Osteoblast (primary cell): ENCODE data around the gene HRK. TPM values are rescaled to one million over a fixed set of nuclear protein-coding genes. Genes with fewer than 3 reads are reported as not detected.
"Not testable (repeated sequence)": the region's sequence is repeated elsewhere in the genome, so short reads cannot be mapped to it uniquely, and the experiment has no call there.

Experiments used
- DNase-seq: peaks from one replicate; pipeline ENCODE4 v3.0.0; 2011; ENCODE audit warnings: low spot score, mixed read lengths; ENCODE audit not compliant: insufficient read length; ENCODE audit errors: missing footprints
- H2AFZ ChIP-seq: 2 replicates; pipeline ENCODE4 v1.6.0; 2011; ENCODE audit warnings: mild to moderate bottlenecking, low read length
- H3K27ac ChIP-seq: 2 replicates; pipeline ENCODE4 v1.5.1; 2011; ENCODE audit warnings: mild to moderate bottlenecking, low read depth, low read length, moderate library complexity
- H3K27me3 ChIP-seq: 2 replicates; pipeline ENCODE4 v1.6.0; 2012; ENCODE audit warnings: mild to moderate bottlenecking, control low read depth, inconsistent platforms, low read length, moderate library complexity; ENCODE audit not compliant: insufficient read depth
- H3K36me3 ChIP-seq: 2 replicates; pipeline ENCODE4 v1.5.1; 2011; ENCODE audit warnings: mild to moderate bottlenecking, low read length, control low read depth, moderate library complexity; ENCODE audit not compliant: insufficient read depth
- H3K4me1 ChIP-seq: 2 replicates; pipeline ENCODE4 v1.5.1; 2011; ENCODE audit warnings: mild to moderate bottlenecking, low read length, control low read depth, moderate library complexity; ENCODE audit not compliant: insufficient read depth
- H3K4me2 ChIP-seq: 2 replicates; pipeline ENCODE4 v1.6.0; 2011; ENCODE audit warnings: mild to moderate bottlenecking, low read length; ENCODE audit not compliant: insufficient read depth
- H3K4me3 ChIP-seq: fragments of 200-600 bp; sonication (generic); 3 replicates; pipeline ENCODE4 v1.5.1; 2012; ENCODE audit warnings: mild to moderate bottlenecking, low read length, inconsistent platforms; ENCODE audit not compliant: insufficient read depth
- H3K79me2 ChIP-seq: 2 replicates; pipeline ENCODE4 v1.6.0; 2012; ENCODE audit warnings: mild to moderate bottlenecking, low read length, control low read depth, inconsistent platforms; ENCODE audit not compliant: insufficient read depth
- H3K9me3 ChIP-seq: 2 replicates; pipeline ENCODE4 v1.5.1; 2011; ENCODE audit warnings: low read depth, low read length, control low read depth
- H4K20me1 ChIP-seq: 2 replicates; pipeline ENCODE4 v1.6.0; 2012; ENCODE audit warnings: mild to moderate bottlenecking, low read length, control low read depth; ENCODE audit not compliant: insufficient read depth
- total RNA-seq: library from RNA; depleted of rRNA; stranded (reverse); fragments of >200 nt; gene quantifications from 2 replicates; pipeline ENCODE4 v1.2.3, GENCODE V29; 2012
- TF ChIP-seq, protein P1 (sequence below): IDR thresholded peaks from 2 replicates; pipeline ENCODE4 v1.5.1; 2011; ENCODE audit warnings: mild to moderate bottlenecking, low read depth, low read length, moderate library complexity; ENCODE audit errors: extremely low read depth

Gene HRK
- total RNA-seq, 1 donor: under 0.01 TPM

DNA sequence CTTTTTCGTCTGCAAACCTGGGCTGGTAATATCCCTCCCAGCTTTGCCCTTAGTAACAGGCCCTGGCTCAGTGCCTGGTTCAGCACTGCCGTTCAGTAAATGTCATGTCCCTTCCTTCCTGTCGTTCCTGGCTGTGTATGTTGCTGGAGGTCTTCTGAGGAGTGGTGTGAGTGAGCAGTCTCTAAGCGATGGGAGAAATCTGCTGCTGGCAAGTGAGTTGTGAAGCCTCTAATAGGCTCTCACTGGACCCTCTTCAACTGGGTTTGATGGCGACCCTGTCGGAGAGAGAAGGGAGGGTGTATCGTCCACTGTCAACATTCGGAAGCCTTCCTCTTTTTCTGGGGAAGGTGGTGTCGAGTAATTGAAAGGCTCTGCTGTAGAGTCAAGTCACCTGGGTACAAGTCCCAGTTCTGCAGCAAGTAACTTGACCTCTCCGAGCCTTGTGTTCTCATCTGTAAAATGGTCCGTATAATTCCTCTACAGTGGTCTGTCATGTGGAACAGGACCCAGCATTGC lies 62.8 kb downstream of the HRK start:
- Histone ChIP-seq H3K27me3 (no peaks in the 10 kb centered on the region), H3K27ac (peak overlapping the region; percentile 92), H3K36me3 (no peaks in the 10 kb centered on the region), H3K9me3 (no peaks in the 10 kb centered on the region), H3K4me1 (peaks cover 10% of the 10 kb centered on the region), H2AFZ (peak overlapping the region; percentile 98), H3K4me2 (peak overlapping the region; percentile 100), H3K4me3 (peak overlapping the region; percentile 90), H3K79me2 (no peaks in the 10 kb centered on the region), H4K20me1 (no peaks in the 10 kb centered on the region)
- TF ChIP-seq, protein P1, sequence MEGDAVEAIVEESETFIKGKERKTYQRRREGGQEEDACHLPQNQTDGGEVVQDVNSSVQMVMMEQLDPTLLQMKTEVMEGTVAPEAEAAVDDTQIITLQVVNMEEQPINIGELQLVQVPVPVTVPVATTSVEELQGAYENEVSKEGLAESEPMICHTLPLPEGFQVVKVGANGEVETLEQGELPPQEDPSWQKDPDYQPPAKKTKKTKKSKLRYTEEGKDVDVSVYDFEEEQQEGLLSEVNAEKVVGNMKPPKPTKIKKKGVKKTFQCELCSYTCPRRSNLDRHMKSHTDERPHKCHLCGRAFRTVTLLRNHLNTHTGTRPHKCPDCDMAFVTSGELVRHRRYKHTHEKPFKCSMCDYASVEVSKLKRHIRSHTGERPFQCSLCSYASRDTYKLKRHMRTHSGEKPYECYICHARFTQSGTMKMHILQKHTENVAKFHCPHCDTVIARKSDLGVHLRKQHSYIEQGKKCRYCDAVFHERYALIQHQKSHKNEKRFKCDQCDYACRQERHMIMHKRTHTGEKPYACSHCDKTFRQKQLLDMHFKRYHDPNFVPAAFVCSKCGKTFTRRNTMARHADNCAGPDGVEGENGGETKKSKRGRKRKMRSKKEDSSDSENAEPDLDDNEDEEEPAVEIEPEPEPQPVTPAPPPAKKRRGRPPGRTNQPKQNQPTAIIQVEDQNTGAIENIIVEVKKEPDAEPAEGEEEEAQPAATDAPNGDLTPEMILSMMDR: no peak
- DNase-seq: no peak

DNA sequence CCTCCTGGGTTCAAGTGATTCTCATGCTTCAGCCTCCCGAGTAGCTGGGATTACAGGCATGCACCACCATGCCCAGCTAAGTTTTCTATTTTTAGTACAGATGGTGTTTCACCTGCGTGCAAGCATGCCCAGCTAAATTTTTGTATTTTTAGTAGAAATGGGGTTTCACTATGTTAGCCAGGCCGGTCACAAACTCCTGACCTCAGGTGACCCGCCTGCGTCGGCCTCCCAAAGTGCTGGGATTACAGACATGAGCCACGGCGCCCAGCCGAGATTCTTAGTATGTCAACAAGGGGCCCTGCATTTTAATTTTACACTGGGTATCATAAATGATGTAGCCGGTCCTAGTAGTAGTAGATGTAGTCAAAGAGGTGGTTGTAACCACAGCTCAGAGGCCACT lies 66.5 kb downstream of the HRK start:
- H2AFZ ChIP-seq, H4K20me1 ChIP-seq, H3K27me3 ChIP-seq, H3K27ac ChIP-seq, H3K79me2 ChIP-seq, H3K4me1 ChIP-seq, DNase-seq, H3K4me3 ChIP-seq, H3K4me2 ChIP-seq, H3K36me3 ChIP-seq, H3K9me3 ChIP-seq: not testable (repeated sequence)

DNA sequence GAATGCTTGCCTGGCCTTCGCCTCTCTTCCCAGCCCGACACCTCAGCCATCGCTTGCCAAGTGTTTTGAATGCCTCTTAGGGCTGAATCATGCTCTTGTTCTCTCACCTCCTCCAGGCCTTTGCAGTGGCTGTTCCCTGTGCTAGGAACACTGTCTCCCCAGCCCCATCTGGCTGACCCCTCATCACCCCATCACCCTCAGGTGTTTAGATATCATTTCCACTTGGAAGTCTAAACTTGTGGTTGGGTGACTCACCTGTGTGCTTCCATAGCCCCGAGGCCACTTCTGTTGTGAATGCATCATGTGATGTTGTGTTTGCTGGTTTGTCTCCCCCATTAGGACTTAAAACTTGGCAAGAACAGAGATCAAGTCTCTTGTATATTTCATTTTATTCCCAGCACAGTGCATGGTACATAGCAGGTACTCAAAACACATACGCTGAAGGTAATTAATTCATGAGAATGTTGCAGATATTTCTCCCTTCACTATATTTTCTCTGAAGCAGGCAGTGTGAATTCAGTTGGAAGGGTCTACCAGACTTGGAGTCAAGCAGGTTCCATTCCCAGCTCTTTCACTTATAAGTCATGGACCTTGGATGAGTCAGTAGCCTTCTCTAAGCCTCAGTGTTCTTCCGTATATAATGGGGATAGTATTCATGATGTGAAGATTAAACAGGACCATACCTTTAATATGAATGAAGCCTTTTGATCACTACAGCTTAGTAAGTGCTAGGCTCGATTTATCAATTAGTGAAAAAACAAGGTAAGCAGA lies 67.8 kb downstream of the HRK start:
- H3K27ac ChIP-seq: no peak overlapping the region
- H3K4me3 ChIP-seq: no peak overlapping the region
- no peaks in the 10 kb centered on the region for H3K36me3 ChIP-seq
- H3K9me3 ChIP-seq: no peaks in the 10 kb centered on the region
- no peaks in the 10 kb centered on the region for H3K27me3 ChIP-seq
- no peak overlapping the region for H3K4me2 ChIP-seq
- no peak overlapping the region for H2AFZ ChIP-seq
- TF ChIP-seq, protein P1: no peak
- H4K20me1 ChIP-seq: no peaks in the 10 kb centered on the region
- peaks cover 4% of the 10 kb centered on the region for H3K4me1 ChIP-seq
- no peaks in the 10 kb centered on the region for H3K79me2 ChIP-seq
- no peak for DNase-seq

DNA sequence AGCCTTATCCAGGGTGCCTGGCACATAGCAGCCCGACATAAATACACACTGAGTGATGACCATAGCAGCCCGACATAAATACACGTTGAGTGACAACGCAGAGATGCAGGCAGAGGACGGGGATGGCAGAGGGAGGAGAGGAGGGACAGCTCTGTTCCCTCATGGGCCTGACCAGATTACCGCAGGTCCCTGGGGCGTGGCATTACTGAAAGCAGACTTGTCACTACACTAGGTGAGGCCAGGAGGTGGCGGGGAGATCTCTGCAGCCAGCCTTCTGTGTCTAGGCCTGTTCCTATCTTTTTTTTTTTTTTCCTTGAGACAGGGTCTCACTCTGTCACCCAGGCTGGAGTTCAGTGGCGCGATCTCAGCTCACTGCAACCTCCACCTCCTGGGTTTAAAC lies 69.0 kb downstream of the HRK start:
- H2AFZ ChIP-seq: no peak overlapping the region
- H3K36me3 ChIP-seq: no peaks in the 10 kb centered on the region
- H3K9me3 ChIP-seq: no peaks in the 10 kb centered on the region
- TF ChIP-seq, protein P1: no peak
- no peak for DNase-seq
- H4K20me1 ChIP-seq: no peaks in the 10 kb centered on the region
- H3K4me3 ChIP-seq: no peak overlapping the region
- no peaks in the 10 kb centered on the region for H3K79me2 ChIP-seq
- H3K4me1 ChIP-seq: no peaks in the 10 kb centered on the region
- no peaks in the 10 kb centered on the region for H3K27me3 ChIP-seq
- no peak overlapping the region for H3K27ac ChIP-seq
- no peak overlapping the region for H3K4me2 ChIP-seq
